Stimulated activated CD4-positive, alpha-beta T cell treated with anti-CD3 and anti-CD28 coated beads, Interleukin-4, amount 100 ng/mL, for 1 hour (primary cell): ENCODE data around the gene ESYT1.
A peak's percentile ranks its signal among the peaks of the same experiment; 100 is the strongest.

Experiments
- DNase-seq: peaks from one replicate; pipeline ENCODE4 v3.0.0-alpha.2; 2020

Gene ESYT1, protein sequence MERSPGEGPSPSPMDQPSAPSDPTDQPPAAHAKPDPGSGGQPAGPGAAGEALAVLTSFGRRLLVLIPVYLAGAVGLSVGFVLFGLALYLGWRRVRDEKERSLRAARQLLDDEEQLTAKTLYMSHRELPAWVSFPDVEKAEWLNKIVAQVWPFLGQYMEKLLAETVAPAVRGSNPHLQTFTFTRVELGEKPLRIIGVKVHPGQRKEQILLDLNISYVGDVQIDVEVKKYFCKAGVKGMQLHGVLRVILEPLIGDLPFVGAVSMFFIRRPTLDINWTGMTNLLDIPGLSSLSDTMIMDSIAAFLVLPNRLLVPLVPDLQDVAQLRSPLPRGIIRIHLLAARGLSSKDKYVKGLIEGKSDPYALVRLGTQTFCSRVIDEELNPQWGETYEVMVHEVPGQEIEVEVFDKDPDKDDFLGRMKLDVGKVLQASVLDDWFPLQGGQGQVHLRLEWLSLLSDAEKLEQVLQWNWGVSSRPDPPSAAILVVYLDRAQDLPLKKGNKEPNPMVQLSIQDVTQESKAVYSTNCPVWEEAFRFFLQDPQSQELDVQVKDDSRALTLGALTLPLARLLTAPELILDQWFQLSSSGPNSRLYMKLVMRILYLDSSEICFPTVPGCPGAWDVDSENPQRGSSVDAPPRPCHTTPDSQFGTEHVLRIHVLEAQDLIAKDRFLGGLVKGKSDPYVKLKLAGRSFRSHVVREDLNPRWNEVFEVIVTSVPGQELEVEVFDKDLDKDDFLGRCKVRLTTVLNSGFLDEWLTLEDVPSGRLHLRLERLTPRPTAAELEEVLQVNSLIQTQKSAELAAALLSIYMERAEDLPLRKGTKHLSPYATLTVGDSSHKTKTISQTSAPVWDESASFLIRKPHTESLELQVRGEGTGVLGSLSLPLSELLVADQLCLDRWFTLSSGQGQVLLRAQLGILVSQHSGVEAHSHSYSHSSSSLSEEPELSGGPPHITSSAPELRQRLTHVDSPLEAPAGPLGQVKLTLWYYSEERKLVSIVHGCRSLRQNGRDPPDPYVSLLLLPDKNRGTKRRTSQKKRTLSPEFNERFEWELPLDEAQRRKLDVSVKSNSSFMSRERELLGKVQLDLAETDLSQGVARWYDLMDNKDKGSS

DNA sequence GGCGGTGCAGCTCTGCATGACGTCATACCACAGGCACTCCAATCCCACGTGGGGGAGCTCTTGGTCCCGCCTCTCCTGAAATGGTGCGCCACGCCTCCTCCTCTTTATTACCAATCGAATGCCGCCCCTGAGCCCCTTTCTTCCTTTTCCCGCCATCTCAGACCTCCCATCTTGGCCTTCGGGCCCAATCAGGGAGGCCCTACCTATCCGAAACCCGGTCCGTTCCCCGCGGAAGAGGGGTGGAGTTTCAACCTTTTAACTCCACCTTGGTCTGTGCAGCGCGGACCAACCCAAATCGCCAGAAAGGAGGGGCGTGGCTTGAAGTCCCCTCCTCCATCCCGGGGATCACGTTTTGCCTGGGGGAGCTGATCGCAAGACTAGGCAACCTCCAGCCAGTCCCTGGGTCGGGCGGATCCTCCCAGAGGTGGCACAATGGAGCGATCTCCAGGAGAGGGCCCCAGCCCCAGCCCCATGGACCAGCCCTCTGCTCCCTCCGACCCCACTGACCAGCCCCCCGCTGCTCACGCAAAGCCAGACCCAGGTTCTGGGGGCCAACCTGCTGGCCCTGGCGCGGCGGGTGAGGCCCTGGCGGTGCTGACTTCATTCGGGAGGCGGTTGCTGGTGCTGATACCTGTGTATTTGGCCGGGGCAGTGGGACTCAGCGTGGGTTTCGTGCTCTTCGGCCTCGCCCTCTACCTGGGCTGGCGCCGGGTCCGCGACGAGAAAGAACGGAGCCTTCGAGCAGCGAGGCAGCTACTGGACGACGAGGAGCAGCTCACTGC is at the start of gene ESYT1:
TSS of gene ESYT1 (plus strand) at position 380 of the 782 bp plus-strand sequence. CDS start at position 433, 53 bp downstream.
- DNase-seq = peak; percentile 91

DNA sequence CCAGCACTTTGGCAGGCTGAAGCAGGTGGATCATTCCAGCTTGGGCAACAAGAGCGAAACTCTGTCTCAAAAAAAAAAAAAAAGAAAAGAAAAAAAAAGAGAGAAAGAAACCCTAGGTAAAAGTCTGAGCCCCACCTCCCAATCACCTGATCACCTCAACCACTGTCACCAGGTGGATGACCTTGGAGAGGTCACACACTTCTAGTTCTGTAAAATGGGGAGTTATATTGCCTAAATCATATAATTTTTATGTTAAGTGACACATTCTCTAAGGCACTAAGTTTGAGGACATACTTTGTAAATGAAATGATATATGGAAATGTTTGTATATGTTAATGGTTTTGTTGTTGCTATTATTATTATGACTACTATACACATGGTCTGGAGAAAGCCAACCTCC is 49.6 kb upstream of the ESYT1 start:
- DNase-seq = no peak

DNA sequence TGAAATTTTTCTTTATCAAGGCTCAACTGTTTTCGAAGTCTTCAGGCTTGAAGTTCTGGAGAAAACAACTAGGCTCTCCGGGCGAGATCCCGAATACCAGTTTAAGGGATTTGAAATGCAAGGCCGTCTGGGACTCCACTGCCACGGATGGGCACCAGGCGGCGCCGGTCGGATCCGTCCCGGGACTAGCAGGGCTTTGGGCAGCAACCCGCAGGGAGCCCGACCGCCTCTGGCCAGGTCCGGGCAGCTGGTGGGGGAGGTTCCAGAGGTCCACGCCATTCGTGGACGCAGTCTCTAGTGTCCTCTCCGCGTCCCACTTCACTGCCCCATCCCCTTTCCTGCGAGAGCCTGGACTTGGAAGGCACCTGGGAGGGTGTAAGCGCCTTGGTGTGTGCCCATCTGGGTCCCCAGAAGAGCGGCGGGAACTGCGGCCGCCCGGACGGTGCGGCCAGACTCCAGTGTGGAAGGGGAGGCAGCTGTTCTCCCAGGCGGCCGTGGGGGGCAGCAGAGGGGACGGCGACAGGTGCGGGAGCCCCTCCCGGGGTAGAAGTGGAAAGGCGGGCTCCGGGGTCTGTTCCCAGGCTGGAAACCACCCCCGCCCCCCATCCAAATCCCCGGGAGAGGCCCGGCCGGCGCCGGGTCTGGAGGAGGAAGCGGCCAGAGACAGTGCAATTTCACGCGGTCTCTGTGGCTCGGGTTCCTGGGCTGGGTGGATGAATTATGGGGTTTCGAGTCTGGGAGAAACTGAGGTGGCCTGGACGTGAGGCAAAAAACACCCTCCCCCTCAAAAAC is 48.9 kb upstream of the ESYT1 start:
- peak; percentile 54 for DNase-seq

DNA sequence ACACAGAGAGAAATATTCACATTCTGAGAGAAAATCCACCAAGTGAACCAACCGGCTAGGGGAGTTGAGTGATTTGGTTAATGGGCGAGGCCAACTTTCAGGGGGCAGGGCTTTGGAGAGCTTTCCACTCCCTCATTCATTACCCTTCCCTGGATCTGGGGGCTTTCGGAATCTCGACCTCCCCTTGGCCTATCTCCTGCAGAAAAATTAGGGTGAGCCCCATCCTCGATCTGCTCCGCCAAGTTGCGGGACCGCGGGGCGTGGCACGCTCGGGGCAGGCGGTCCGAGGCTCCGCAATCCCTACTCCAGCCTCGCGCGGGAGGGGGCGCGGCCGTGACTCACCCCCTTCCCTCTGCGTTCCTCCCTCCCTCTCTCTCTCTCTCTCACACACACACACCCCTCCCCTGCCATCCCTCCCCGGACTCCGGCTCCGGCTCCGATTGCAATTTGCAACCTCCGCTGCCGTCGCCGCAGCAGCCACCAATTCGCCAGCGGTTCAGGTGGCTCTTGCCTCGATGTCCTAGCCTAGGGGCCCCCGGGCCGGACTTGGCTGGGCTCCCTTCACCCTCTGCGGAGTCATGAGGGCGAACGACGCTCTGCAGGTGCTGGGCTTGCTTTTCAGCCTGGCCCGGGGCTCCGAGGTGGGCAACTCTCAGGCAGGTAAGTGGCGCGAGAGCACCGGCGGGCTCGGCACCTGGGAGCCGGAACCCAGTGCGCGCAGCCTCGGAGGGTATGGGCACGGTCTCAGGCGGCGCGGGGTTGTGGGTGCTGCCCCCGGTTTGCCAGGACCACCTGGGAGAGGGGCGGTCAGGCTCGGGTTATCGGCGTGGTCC is 48.1 kb upstream of the ESYT1 start, which contains the start of gene ERBB3:
TSS of gene ERBB3 (plus strand) at position 443 of the 833 bp plus-strand sequence. CDS start at position 579, 136 bp downstream.
- peak; percentile 73 for DNase-seq

DNA sequence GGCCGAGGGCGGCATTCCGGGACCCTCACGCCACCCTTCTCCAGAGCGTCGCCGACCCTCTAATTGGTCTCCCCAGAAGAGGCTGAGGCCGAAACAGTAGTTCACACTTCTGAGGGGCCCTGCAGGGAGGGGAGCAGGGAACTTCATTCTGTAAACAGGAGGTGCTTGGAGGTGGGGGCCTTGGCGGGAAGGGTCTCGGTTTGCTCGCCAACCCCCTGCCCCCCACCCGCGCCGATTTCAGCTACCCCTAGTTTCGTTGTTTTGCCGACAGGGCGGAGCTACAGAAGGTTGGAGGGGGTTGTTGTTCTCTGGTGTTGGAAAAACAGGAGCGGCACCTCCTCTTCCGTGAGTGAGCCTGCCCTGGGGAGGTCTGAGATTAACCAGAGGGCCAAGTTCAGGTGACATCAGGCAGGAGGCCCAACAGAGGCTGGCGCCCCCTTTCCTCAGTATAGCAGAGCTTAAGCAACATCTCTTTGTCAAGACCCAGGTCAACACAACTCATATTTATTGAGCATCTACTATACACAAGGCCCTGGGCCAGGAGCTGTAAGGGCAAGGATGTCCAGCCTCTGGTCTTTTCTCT is 47.4 kb upstream of the ESYT1 start:
- DNase-seq = no peak

DNA sequence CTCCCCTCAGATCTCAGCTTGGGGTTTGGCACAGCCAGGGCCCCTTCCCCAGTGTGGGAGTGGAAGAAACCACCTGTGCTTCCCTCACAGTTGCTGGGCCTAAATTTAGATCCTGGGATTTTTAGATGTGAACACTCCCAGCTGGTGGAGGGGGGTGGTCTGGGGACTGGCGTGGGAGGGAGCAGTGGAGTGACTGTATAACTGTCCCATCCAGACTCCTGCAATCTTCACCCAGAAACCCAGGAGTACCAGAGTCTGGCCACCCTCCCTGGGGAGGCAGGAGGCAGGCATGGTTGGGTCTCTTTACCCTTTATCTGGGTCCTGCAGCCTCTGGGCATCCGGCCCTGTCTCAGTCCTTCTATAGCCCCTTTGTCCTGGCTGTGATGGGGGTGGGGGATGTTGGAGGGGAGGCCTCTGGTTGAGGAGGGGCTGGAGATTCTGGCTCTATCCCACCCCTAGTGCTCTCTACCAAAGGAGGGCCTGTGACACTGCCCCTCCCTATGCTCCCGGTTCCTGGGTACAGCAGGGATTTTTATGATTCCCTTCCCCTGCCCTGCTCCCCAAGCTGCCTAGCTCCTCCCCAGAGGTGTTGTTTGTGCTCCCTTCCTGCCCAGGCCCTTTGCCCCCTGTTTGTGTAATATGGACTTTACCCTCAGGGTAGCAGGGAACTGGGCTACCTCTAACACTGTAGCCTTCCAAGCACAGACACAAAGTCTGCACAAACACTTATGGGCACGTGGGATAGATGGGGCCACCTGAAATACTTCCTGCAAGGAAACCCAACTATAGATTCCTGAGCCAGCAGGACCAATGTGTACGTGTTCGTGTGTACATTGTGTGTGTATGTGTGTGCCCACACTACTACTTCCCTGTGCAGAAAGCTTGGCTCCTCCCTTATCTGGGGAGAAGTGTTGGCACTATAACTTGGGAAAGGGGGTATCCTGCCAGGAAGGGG is 46.4 kb upstream of the ESYT1 start:
- no peak for DNase-seq

DNA sequence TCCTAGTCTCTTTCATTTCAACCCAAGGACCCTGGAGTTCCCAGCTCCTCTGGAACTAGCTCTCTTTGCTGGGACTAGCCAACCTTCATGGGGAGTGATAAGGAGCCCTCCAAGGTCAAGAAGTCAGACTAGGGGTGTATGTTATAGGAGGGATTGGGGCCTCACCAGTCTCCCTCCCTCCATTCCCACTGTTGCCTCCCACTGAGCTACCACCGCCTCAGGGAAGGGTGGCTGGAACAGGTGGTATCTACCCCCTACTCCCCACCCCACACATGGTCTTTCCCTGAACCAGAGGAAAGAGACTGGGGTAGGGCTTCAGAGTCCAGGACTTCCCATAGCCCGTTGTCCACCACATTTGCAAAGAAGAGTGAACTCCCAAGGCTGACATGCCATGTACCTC is 45.7 kb upstream of the ESYT1 start:
- no peak for DNase-seq

DNA sequence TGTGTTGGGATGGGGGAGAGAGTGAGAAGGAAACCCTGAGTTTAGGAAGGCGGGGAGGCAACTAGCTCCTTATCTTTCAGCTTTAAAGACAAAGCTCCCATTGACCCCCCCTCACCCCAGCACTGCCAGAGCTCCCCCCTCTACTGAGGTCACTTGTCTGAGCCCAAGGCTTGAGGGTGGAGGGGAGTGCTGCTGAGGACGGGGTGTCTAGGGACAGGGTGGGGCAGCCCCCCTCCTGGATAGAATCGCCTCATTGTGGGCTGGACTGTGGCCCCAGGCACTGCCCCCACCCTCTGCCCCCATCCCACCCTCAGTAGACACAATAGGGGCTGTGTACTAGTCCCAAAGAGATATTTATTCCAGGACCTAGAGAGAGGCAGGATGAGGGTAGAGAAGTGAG is 45.1 kb upstream of the ESYT1 start:
- DNase-seq = no peak

DNA sequence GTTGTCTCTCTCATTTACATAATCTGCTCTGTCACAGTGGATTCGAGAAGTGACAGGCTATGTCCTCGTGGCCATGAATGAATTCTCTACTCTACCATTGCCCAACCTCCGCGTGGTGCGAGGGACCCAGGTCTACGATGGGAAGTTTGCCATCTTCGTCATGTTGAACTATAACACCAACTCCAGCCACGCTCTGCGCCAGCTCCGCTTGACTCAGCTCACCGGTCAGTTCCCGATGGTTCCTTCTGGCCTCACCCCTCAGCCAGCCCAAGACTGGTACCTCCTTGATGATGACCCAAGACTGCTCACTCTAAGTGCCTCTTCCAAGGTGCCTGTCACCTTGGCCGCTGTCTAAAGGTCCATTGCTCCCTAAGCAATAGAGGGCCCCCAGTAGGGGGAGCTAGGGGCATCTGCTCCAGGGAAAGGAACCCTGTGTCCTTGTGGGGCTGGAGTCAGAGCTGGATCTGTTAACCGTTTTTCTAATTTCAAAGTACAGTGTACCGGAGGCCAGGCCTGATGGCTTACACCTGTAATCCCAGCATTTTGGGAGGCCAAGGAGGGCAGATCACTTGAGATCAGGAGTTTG is 43.0 kb upstream of the ESYT1 start:
- no peak for DNase-seq

DNA sequence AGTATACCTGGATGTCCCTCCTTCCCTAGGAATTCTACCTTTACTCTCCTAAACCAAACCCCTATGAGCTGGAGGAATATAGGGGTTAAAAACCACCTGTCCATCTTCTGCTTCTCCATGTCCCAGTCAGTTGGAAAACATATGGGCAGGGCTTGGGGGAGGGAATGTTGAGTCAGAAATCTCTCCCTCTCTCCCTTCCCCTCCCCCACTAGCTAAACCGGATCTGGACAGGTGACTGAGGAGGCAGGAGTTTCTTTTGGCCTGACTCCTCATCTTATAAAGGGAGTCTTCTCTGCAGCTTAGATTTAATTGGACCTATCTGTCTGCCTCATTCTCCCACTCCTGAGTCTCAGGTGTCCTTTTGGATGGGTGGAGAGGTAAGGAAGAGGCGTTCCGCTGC is 42.0 kb upstream of the ESYT1 start:
- DNase-seq = no peak

DNA sequence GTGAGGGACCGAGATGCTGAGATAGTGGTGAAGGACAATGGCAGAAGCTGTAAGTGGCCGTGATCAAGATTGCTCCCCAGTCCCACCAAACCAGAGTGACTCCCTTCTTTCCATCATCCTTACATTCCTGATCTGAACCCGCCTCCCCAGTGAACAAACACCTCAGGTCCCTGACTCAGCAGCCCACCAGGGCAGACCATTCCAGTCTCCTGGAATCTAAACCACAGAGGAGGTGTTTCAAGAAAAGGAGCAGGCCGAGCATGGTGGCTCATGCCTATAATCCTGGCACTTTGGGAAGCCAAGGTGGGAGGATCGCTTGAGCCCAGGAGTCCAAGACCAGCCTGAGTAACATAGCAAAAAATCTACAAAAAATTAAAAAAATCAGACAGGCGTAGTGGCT is 41.5 kb upstream of the ESYT1 start:
- DNase-seq = no peak

DNA sequence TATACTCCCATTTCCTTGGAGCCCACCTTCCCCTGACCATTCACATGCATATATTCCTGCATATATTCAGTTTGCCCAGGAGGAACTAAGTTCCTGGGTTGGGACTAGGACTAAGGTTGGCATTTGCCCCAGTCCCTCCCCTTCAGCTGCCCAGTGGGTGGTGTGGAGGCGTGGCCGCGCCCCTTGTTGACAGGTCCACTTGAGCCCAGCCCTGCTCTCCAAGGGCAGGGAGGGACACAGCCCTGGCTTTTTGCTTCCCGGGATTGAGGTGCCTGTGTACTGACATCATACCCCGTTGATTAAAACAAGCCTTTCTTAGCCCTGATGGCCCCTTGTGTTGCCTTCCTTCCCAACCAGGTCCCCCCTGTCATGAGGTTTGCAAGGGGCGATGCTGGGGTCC is 40.8 kb upstream of the ESYT1 start:
- DNase-seq = no peak

DNA sequence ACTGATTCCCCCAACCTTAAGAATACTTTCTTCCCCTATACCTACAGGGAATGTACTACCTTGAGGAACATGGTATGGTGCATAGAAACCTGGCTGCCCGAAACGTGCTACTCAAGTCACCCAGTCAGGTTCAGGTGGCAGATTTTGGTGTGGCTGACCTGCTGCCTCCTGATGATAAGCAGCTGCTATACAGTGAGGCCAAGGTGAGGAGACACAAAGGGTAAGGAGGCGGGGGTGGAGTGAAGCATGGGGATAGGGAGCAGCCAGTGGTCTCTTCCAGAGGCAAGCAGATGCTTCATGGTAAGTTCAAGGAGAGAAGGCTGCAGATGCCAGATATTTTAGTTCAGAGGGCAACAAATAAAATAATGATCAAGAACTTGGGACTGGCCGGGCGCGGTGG is 30.3 kb upstream of the ESYT1 start:
- no peak for DNase-seq

DNA sequence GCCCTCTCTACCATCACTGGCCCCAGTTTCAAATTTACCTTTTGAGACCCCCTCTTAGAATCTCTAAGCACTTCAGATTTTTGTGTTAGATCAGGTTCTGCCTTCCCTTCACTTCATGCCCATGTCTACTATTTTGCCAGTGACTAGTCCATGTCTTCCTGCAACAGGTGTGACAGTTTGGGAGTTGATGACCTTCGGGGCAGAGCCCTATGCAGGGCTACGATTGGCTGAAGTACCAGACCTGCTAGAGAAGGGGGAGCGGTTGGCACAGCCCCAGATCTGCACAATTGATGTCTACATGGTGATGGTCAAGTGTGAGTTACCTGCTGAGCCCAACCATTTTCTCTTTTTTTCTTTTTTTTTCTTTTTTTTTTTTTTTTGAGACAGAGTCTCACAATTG is 29.5 kb upstream of the ESYT1 start:
- DNase-seq = no peak

DNA sequence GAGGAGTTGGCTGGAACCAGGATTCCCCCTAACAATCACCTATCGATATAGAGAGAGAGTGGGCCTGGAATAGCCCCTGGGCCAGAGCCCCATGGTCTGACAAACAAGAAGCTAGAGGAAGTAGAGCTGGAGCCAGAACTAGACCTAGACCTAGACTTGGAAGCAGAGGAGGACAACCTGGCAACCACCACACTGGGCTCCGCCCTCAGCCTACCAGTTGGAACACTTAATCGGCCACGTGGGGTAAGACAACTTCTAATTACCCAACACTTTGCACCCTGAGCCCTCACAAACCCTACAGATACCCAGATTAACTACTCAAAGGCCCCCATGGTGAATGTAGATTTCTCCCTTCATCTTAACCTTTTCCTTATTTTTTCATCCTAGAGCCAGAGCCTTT is 28.3 kb upstream of the ESYT1 start:
- DNase-seq = no peak

DNA sequence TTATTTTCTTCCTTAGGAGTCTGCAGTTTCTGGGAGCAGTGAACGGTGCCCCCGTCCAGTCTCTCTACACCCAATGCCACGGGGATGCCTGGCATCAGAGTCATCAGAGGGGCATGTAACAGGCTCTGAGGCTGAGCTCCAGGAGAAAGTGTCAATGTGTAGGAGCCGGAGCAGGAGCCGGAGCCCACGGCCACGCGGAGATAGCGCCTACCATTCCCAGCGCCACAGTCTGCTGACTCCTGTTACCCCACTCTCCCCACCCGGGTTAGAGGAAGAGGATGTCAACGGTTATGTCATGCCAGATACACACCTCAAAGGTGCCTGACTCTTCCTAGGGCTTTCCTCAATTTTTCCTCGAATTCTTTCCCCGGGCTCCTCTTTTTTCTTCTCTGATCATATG is 27.0 kb upstream of the ESYT1 start:
- DNase-seq = no peak

DNA sequence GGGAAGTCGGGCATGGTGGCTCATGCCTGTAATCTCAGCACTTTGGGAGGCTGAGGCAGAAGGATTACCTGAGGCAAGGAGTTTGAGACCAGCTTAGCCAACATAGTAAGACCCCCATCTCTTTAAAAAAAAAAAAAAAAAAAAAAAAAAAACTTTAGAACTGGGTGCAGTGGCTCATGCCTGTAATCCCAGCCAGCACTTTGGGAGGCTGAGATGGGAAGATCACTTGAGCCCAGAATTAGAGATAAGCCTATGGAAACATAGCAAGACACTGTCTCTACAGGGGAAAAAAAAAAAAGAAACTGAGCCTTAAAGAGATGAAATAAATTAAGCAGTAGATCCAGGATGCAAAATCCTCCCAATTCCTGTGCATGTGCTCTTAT is 25.4 kb upstream of the ESYT1 start:
- DNase-seq = no peak

DNA sequence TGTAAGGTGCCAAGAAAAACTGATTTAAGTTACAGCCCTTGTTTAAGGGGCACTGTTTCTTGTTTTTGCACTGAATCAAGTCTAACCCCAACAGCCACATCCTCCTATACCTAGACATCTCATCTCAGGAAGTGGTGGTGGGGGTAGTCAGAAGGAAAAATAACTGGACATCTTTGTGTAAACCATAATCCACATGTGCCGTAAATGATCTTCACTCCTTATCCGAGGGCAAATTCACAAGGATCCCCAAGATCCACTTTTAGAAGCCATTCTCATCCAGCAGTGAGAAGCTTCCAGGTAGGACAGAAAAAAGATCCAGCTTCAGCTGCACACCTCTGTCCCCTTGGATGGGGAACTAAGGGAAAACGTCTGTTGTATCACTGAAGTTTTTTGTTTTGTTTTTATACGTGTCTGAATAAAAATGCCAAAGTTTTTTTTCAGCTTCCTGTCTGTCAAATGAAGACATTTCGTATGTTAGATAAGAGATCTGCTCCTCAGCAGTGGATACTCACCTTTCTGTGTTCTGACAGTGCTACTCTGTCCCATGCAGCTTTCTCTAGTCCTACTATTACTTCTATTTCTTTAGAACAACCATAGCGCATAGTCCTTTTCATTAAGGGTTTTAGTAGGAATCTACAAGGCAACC is 24.9 kb upstream of the ESYT1 start:
- no peak for DNase-seq

DNA sequence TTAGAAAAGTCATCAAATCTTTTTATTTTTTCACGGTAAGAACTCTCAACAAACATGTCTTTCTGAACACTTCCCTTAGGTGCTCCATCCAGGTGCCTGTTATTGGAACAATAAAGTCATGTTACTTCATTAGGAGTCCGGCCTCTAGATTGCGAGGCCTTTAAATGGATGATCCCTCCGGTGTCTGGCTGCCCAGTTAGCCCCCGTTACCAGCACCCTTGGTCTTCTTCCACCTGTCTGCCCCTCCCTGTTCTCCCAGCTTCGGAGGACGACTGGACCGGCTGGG is 24.3 kb upstream of the ESYT1 start:
- no peak for DNase-seq
